GM10266 (cell line): ENCODE results near the gene TRIM25.

Experiments used
- DNase-seq: peaks from one replicate; pipeline ENCODE4 v3.0.0; 2012; ENCODE audit errors: extremely low spot score
- CTCF ChIP-seq: IDR thresholded peaks from 2 replicates; pipeline ENCODE4 v1.5.1; 2012; ENCODE audit warnings: mild to moderate bottlenecking, low read depth; ENCODE audit not compliant: control insufficient read depth, insufficient read depth; ENCODE audit errors: missing control alignments

The TRIM25 gene

GRCh38 chr17:56926270-56926669, 12.4 kb upstream of the TRIM25 start:
- no peak for TF ChIP-seq CTCF
- DNase-seq, result no peak

- TF ChIP-seq CTCF, result no peak
- no peak for DNase-seq
Measured at GRCh38 chr17:56925088-56925487, 11.2 kb upstream of the TRIM25 start.

GRCh38 chr17:56919717-56920116, 5.9 kb upstream of the TRIM25 start:
- DNase-seq, result no peak
- TF ChIP-seq CTCF, result no peak

- no peak for DNase-seq
- no peak for TF ChIP-seq CTCF
Measured at GRCh38 chr17:56918916-56919315, 5.1 kb upstream of the TRIM25 start.

- no peak for TF ChIP-seq CTCF
- DNase-seq, result no peak
Measured at GRCh38 chr17:56917559-56918296, 3.9 kb upstream of the TRIM25 start.

GRCh38 chr17:56914581-56915273, 878 bp upstream of the TRIM25 start:
- TF ChIP-seq CTCF, result no peak
- DNase-seq, result no peak

- DNase-seq, result no peak
- TF ChIP-seq CTCF, result no peak
Measured at GRCh38 chr17:56913353-56913866, 439 bp downstream of the TRIM25 start.
